Endothelial cell of hepatic sinusoid (primary cell): Measurements from ENCODE around the gene ARHGAP31.
"Not testable (repeated sequence)": the region's sequence is repeated elsewhere in the genome, so short reads cannot be mapped to it uniquely, and the experiment has no call there.

Source experiments
- in situ Hi-C: cut with HindIII; loops from 2 replicates; pipeline ENCODE4 v1.10.0; 2017; ENCODE audit warnings: low sequenced_read_pairs

Gene ARHGAP31

DNA sequence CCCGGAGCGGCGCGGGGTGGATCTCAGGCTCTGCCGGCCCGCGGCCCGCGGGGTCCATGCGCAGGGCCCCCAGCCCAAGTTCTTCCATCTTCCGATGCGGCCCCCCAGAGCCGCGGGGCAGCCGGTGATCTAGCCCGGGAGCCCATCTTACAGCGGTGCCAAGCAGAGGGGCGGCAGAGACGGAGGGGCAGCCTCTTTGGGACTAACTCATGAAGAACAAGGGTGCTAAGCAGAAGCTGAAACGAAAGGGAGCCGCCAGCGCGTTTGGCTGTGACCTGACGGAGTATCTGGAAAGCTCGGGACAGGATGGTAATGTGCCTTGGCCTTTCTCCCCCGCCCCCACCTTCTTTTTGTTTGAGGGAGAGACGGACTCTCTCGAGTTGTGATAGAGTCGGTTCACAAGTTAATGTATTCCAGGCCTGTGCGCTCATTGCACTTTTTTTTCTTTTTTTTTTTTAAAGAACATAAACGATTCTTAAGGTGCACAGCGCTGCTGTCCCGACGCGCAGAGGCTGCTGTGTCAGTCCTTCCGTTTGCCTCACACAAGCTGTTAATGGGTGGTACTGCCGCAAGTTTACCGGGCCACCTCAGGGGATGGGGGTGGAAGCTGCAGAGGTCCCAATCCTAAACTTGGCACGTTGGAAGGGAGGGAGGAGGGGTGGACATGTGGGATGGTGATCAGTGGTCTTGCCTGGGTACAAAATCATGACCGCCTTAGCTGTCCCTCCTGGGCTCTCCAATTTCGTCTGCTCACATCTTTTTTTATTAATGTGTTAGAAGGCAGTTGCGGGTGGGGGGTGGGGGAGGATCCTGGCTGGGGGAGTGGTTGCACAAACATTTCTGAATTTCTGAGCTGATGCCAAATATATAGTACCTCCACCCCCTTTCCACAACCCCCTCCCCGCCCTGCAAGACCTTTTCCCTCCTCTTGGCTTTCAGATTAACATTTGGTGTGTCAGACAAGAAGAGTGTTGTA is 801 bp downstream of the ARHGAP31 start:
- in situ Hi-C loops = no loop called here

DNA sequence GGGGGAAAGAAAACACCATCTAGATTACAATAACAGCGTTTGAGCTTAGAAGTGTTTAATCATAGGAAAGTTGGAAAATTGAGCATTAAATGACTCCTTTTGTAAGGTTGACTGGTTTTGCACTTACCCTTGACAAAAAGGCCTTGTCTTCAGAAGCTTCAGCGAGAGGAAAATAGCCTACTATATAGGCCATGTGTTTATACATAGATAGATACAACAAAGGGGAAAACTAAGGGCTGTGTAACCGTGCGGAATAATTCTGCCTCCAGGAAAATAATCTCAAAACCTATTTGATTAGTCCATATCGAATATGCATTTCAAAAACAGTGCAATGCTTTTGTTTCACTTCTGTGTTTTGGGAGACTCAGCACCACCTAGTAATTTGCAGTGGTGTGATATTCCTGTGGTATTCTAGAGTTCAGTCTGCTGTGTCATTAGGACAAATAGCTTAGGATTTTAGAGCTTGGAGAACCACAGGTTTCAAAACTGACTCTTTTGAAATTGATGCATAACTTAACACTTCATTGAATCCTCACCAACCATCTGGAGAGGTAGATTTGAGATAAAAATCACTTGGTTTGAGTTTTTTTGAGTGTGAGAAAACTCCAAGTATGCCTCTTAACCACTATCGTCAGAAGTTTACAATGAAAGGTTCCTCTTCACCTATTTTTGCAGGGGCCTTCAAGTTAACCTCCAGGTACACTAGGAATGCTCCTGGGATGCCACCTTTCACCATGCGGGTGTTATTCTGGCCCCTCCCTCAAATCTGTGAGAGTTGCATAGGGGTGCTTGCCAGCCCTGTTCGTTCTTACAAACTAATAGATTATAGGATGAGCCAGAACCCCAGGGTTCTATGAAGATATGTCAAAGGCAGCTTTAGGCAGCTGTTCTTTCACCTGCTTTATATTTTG is 1.9 kb downstream of the ARHGAP31 start:
- in situ Hi-C loops = no loop called here

DNA sequence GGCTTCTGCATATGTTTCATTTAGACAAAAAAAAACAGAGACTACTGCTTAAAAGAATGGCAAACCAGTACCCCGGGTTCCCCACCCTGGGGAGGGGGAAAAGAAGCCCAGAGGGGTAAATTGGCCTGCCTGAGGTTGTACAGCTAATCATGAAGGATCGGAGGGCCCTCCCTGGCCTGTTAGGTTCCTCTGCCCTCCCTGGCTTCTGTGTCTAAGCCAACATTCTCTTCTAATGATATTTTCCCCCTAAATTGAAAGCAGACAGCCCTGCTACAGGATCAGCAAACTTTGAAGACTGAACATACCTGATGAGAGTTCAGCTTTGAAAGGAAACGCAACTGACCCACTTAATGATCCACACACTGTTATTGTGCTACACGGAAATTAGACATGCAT is 2.5 kb downstream of the ARHGAP31 start:
- in situ Hi-C loops = no loop called here

DNA sequence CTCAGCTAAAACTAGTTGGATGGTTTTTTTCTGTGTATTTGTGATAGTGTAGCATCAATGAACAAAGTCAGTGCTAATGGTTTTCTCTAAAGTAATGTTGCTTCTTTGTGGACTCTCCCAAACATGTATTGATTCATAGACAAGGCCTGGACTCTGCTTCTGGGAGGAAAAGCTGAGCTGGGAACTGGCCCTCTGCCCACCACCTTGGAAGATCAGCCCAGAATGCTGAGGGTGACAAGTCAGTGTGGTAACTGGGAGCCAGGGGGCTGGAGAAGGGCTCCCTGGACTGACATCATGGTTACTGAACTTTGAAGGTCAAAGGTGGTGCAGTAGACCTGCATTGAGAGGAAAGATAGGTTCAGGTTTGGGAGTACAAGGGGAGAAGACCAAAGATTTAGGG is 3.0 kb downstream of the ARHGAP31 start:
- in situ Hi-C loops = no loop called here

DNA sequence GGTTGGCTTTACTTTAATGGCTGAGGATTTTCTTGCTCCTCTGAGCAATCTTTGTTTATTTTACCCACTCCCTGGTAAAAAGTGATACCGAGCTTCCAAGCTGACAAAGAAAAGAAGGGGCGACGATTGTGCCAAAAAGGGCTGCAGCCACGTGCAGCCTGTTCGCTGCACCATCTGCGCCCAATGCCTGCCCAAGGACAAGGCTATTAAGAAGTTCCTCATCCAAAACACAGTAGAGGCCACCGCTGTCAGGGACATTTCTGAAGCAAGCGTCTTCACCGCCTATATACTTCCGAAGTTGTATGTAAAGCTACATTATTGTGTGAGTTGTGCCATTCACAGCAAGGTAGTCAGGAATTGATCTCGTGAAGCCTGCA is 4.4 kb downstream of the ARHGAP31 start:
- in situ Hi-C loops = no loop called here

DNA sequence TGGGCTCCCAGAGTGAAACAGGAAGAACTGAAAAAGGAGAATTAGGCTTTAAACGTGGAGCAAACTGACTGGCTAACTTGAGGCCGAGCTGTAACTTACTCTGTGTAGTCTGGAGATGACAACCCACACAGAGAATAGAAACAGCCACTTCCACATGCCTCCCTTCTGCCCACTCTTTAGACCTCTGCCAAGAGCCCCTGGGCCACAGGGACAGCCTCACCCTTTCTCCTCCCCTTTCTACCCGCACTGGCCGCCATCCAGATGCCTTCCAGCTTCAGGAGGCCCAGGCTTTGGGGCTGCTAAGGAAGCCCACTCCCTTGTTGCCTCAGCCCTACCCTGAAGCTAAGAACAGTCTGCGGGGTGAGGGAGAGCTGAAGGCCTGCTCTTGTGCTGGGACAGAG is 6.8 kb downstream of the ARHGAP31 start:
- in situ Hi-C loops = no loop called here

DNA sequence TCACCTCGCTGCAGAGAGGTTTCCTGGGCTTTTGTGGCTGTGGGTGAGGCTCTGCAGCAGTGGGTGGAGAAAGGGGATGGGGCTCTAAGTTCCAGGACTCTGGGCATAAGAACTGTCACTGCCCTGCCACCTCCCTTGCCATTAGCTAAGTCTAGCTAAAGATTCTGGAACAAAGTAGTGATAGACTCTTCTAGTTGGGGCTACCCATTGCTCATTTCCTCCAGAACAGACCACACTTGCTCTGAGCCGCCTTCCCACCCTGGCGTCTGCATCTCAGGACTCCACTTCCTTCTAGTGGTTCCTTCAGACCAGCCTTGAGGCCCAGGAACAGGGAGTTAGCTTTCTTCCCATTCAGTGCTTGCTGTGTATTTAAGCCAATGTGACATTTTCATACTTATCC is 7.5 kb downstream of the ARHGAP31 start:
- in situ Hi-C loops = no loop called here

DNA sequence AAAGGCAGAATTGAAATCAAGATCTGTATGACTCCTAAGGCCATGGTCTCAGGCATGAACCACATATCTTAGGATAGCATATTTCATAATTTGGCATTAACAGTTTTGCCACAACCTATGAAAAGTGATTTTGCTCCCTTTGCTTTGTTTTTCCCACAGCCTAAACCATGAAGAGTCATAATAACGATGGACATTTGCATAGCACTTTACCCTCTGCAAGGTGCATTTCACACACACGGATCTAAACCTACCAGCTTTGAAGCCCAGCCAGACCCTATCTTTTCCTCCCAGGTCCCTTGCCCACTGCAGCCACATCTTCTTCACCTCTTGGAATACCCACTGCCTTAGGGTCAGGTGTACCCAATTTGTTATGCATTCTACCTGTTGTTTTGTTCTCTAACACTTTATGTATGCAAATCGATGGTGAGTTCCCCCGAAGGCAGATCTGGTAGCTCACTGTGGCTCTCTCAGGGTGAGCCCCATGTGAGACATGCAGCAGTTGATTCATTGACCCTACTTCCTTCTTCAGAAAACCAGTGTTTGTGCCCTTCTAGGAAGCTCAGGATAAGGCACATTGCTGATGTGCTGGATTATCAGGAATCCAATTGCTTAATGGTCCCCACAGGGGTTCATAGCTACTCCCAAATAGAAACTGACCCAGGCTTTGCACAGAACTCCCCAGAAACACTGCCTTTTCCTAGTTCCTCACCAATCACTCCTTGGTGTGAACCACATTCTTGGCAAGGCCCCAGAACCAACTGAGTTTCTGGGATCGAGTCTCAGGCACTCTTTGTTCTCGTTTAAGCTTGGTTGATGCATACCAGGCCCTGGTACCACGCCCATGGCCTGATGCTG is 8.7 kb downstream of the ARHGAP31 start:
- in situ Hi-C loops = no loop called here

DNA sequence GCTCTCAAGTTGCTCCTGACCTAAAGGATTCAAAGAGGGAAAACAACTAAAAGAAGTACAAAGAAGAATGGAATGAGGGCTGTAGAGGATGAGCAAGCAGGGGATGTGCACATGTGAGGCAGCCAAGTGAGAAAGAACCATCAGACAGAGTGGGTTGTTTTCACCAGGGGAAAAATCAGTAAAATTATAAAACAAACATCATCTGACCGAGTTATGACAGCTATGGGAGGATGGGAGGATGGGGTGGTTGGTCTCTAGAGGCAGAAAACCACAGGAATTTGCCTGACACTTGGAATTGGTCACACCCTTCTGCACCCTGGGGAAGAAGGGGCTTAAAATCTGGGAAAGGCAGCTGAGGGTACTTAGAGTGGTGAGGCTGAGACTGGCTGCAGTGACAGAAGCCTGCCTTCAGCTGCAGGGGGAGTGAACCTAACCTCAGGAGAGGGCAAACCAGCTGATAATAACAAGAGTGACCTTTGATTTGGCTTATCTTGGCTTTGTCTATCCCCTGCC is 10.1 kb downstream of the ARHGAP31 start:
- in situ Hi-C loops = no loop called here

DNA sequence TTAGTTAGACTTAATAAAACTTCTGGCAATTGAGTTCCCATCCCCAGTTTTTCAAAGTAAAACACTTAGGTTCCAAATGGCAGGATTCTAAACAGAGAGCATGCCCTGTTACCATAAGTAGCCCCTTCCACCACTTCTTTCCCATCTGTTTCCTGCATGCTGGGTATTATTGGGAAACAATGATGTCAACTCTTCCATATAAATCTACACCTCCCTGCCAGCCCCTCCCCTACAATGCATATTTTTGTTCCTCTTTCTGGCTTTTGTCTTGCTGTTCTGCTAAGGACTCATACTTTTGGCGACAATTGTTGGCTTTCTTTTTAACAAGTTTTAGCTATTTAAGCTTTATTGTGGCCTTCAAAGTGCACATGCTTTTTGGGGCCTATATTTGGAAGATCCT is 11.1 kb downstream of the ARHGAP31 start:
- in situ Hi-C loops = no loop called here

DNA sequence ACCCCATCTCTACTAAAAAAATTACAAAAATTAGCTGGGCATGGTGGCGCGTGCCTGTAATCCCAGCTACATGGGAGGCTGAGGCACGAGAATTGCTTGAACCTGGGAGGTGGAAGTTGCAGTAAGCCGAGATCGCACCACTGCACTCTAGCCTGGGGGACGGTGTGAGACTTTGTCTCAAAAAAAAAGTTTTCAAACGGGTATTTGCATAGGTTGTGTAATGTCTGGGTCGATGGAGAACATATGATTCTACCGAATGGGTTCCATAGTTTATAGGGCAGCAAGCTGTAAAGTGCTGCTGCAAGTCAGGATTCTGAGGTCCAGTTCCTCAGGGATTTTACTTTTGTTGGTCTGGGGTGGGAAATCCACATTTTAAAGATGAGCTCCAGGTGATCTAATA is 12.2 kb downstream of the ARHGAP31 start:
- in situ Hi-C loops = not testable (repeated sequence)

DNA sequence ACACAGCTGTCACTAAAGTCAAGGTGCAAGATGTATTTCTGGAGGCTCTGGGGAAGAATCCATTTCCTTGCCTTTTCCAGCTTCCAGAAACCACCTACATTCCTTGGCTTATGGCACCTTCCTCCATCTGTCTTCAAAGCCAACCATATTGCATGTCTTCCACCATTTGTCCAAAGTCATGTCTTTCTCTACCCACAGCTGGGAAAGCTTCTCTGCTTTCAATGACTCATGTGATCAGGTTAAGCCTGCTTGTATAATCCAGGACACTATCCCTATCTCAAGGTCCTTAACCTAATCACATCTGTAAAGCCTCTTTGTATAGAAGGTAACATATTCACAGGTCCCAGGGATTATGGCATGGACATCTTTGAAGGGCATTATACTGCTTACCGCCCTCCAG is 14.2 kb downstream of the ARHGAP31 start:
- in situ Hi-C loops = no loop called here

DNA sequence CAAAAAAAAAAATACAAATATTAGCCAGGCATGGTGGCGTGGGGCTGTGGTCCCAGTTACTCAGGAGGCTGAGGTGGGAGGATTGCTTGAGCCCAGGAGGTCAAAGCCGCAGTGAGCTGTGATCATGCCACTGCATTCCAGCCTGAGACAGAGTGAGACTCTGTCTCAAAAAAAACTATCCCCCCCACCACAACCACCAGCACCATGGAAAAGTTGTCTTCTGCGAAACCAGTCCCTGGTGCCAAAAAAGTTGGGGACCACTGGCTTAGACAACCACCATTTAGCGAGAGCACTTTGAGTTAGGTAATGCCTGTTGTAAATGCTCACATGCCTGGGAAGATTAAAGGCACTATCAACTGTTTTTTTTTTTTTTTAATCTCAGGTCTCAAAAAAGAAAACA is 15.4 kb downstream of the ARHGAP31 start:
- in situ Hi-C loops = no loop called here

DNA sequence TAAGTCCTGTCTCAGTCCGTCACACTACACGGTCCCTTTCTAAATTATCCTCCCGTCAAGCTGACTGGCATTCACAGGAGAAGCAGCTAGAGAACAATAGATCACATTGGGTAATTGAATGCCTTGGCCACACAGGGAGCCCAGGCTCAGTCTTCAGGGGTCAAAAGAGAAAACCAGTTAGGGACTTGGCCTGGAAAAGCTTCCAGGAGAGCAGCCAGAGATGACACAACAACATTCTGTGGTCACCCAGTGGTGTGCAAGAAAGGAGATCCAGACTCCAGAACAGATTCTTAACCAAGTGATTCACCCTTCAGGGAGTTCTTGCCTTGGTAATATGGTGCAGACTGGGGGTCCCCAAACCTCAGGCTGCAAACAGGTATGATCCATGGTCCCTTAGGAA is 15.9 kb downstream of the ARHGAP31 start:
- in situ Hi-C loops = loop anchor here (5.0 kb wide), 1 partner anchor 48 kb away; no protein-coding TSS in a partner anchor

DNA sequence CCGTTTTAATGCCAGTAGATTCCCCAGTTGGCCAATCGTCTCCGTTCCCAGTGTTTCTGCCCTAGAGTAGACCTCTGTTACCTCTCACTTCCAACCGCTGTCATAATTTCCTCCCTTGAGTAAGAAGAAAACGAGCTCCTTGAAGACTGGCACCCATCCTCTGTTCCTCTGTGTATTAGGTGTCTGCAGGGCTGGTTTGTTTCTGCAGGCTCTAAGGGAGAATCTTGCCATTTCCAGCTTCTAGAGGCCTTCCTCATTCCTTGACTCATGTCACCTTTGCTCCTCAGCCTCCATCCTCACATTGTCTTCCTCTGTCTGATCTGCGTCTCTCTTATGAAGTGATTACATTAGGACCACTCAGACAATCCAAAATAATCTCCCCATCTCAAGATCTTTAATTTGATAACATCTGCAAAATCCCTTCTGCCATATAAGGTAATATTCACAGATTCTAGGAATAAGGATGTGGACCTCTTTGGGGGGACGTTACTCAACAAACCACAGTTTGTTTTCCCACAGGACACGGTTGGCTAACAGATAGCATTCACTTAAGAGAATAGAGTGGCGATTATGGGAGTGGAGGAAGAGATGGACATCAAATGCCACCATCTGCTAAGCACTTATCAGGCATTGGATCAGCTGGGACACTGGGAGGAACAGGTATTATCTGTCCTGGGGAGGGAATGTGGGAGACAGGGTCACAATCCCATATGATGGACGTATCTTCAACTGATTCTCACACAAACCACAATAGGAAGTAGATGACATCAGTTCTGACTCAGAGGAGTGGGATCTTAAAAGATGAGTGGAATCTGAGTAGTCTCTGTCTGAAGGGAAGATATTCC is 17.1 kb downstream of the ARHGAP31 start:
- in situ Hi-C loops = loop anchor here (5.0 kb wide), 1 partner anchor 49 kb away; no protein-coding TSS in a partner anchor

DNA sequence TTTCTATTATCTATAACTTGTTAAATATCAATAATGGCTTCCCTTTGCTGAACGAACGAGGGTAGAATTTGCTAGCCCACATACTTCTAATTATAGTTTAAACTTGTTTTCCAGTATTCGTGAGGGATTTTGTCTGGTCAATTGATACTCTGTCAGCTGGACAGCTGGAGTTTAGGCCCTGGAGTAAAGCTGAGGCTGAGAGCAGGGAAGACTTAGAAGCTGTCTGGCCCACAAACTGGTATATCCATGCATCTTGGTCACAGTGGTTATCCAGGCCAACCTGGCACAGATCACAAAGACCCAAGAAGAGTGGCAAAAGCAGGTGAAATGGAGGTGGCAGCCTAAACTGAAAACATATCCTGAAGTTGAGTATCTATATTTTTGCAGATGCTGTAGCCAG is 19.3 kb downstream of the ARHGAP31 start:
- in situ Hi-C loops = loop anchor here (5.0 kb wide), 1 partner anchor 51 kb away; no protein-coding TSS in a partner anchor

DNA sequence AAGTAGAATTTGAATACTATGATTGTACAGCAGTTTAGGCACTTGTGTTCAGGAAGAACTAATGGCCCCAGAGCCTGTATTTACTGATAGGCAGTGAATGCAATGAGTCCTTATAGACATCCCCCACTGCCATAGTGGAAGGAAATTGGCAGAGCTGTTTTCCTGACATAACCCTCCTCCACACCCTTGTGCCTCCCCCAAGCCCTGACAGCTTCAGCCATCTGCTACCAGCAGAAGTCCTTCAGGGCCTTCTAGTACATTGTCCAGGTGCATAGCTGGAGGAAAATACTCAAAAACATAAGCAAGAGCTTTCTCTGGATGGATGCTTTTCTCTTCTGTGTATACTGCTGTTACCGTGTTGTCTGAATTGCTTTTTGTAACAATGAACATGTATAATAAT is 20.6 kb downstream of the ARHGAP31 start:
- in situ Hi-C loops = loop anchor here (5.0 kb wide), 1 partner anchor 53 kb away; no protein-coding TSS in a partner anchor

DNA sequence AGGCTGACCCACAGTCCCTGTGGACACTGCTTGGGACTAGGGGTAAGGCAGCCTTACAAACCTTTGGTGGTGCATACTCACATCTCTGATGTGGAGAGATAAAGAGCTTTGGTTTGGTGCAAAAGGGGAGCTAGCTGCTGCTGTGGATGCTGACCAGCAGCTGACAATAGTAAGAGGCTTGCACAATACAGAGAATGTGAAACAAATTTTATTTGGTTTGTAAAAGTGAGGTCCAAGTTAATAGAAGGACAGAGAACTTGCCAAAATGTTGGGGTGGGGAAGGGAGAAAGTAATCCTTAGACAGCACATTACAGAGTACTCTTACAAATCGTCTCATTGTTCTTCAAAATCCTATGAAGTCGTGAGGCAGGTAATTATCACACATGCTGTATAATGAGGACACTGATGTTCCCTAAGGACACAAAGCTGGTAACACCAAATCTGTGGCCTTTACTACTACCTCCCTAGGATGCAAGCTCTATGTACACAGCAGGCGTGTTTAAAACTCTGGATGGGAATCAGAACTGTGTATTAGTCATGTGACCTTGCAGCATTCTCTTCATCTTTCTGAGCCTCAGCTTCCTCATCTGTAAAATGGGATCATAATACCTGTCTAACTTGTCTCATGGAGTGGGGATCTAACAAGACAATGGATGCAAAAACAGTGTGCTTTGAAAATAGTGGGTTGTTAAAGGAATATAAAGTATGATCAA is 21.6 kb downstream of the ARHGAP31 start:
- in situ Hi-C loops = no loop called here

DNA sequence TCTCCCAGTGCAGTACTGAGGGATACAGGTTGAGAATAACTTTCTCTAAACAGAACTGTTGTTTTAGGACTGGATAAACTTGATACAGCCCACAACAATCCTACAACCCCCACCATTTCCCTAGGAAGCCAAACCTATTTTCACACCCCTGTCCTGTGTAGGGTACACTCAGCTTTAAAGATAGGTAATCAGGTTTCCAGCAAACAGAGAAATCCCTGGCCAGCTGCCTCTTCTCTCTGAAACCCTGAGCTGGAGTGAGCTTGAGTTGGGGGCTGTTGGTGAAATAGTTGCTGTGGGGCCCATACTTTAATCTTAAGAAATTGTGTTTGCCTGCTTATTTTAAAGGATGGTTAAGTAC is 22.1 kb downstream of the ARHGAP31 start:
- in situ Hi-C loops = no loop called here
